ENCODE data around the gene CYTH2. TPM values are rescaled to one million over a fixed set of nuclear protein-coding genes. Genes with fewer than 3 reads are reported as not detected.

The CYTH2 gene
- total RNA-seq, 2 experiments from 2014 or later = 43.2 to 50.7 TPM

DNA sequence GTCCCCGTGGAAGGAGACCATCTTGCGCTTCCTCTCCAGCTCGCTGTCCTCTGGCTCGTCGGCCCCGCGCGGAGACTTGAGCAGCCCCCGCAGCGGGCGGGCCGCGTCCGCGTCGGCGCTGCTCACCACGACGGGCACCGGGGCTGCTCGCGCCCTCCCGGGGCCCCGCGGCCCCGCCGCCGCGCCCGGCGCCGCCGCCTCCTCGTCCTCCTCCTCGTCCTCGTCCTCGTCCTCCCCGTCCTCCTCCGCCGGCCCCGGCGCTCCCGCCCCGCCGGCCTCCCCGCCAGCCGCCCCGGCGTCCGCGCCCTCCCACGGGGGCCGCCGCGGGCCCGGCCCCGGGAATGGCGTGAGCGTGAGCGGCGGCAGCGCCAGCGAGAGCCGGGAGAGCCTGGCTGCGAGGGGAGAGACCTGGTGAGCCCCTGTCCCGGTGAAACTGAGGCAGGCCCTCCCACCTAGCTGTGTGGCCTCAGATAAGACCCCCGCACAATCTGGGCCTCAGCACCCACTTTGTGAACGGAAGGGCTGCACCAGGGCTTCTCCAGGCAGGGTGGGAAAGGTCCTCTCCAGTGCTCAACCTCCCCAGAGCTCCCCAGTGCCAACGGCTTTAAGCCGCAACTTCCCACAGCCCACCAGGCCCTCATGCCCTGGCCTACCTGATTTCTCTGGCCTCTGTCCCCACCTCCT is 24.7 kb downstream of the CYTH2 start:
- Mint-ChIP-seq H3K36me3 (ENCODE audit: low read depth) (peaks cover 4% of the 10 kb centered on the region), H3K27ac (peak overlapping the region; percentile 71), H3K4me3 (peak overlapping the region; percentile 67), H3K27me3 (peaks cover 55% of the 10 kb centered on the region), H3K4me1 (peaks cover 46% of the 10 kb centered on the region), H3K9me3 (no peaks in the 10 kb centered on the region)
- ChIA-PET POLR2A (interaction anchor here (0.6 kb wide), 2 partner anchors 113 to 125 kb away, joined by 4 to 5 read pairs; partner anchors contain the start of genes RPL18 and SPHK2), CTCF (interaction anchor here (0.6 to 2.3 kb wide), 6 partner anchors 10 to 115 kb away, joined by 3 to 15 read pairs (median 3); no protein-coding TSS in a partner anchor)
- no peak for DNase-seq

- Mint-ChIP-seq H3K9me3 (no peaks in the 10 kb centered on the region), H3K27me3 (peaks cover 54% of the 10 kb centered on the region), H3K4me3 (no peak overlapping the region), H3K4me1 (peaks cover 42% of the 10 kb centered on the region), H3K27ac (no peak overlapping the region), H3K36me3 (ENCODE audit: low read depth) (peaks cover 4% of the 10 kb centered on the region)
- no peak for DNase-seq
- ChIA-PET CTCF (interaction anchor here (1.0 kb wide), 1 partner anchor 50 kb away, joined by 3 read pairs; the partner anchor contains the start of gene GRWD1), POLR2A (no interaction called here)
Measured at GRCh38 chr19:48495396-48495795, 26.2 kb downstream of the CYTH2 start.

DNA sequence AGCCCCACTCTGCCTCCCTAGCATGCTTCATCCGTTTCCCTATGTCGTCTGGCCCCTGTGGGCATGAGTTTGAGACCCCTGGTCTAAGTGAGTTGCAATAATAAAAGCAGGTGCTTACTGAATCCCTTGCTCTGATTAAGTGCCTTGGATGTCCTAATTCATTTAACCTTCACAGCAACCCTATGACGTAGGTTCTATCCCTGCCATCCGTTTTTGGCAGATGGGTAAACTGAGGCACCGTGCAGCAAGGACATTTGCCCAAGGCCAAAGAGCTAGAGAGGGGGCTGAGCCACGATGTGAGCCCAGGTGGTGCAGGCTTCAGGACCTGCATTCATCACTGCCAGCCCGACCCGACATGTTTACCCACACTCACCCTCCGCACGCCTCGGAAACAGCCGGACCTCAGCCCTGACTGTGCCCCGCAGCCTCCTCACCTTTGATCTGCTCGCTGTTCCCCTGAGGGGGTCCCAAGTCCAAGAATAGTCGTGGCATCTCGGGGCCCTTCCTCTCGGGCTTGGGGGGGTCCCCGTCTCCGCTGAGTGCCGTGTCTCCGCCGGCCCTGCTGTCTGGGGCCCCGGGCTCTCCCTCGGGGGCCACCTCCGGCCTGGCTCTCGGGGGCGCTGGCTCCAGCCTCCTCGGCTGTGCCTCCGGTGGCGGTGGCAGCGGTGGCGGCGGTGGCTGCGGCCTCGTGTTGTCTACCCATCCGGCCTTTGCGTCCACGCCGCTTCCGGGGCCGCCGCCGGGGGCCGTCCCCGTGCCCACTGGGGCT is 28.0 kb downstream of the CYTH2 start:
- H3K36me3 Mint-ChIP-seq (ENCODE audit: low read depth) = peaks cover 4% of the 10 kb centered on the region
- no peak for DNase-seq
- H3K27ac Mint-ChIP-seq = no peak overlapping the region
- H3K27me3 Mint-ChIP-seq = peaks cover 45% of the 10 kb centered on the region
- H3K9me3 Mint-ChIP-seq = no peaks in the 10 kb centered on the region
- POLR2A ChIA-PET = no interaction called here
- H3K4me3 Mint-ChIP-seq = no peak overlapping the region
- H3K4me1 Mint-ChIP-seq = peaks cover 40% of the 10 kb centered on the region
- CTCF ChIA-PET = interaction anchor here (1.6 kb wide), 1 partner anchor 9 kb away, joined by 6 read pairs; no protein-coding TSS in a partner anchor

DNA sequence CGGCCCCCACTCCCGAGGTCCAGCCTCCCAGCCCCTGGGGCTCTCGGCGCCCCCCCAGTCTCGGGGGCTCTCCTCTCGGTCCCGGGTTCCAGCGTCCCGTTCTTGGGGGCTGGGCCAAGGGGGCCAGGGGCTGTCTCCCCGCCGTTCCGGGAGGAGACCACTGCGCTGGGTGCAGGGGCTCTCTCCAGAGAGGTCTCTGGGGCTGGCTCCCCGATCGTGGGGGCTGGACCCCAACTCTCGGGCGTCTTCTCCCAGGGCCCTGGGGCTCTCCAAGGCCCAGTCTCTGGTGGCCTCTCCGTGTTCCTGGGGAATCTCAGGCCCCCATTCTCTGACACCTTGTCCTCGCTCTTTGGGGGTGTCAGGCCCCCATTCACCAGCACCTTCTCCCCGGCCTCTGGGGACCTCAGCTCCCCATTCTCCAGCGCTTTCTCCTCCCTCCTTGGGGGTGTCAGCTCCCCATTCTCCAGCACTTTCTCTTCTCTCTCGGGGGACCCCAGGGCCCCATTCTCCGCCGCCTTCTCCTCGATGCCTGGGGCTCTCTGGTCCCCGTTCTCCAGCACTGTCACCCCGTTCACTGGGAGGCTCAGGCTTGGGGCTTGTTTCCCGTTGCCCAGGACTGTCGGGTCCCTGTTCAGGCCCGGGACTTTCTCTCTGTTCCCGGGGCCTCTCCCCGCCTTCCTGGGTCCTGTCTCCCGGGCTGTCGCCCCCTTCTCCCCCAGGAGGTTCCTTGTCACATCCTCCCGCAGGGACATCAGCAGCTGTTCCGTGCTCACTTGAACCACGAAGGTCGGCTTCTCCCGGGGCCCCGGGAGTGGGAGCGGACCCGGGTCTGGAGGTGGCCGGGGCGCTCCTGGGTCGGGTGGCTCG is 28.8 kb downstream of the CYTH2 start:
- H3K36me3 Mint-ChIP-seq (ENCODE audit: low read depth) = no peaks in the 10 kb centered on the region

GRCh38 chr19:48498595-48499311 is 29.6 kb downstream of the CYTH2 start:
- Mint-ChIP-seq H3K36me3 (ENCODE audit: low read depth) (no peaks in the 10 kb centered on the region), H3K4me1 (peaks cover 35% of the 10 kb centered on the region), H3K4me3 (no peak overlapping the region), H3K27ac (no peak overlapping the region), H3K27me3 (peaks cover 39% of the 10 kb centered on the region), H3K9me3 (no peaks in the 10 kb centered on the region)
- ChIA-PET CTCF (interaction anchor here (1.0 kb wide), 1 partner anchor 9 kb away, joined by 3 read pairs; no protein-coding TSS in a partner anchor), POLR2A (no interaction called here)
- no peak for DNase-seq

More for the DNA sequence above, 28.8 kb downstream of the CYTH2 start:
- ChIA-PET POLR2A (no interaction called here), CTCF (interaction anchor here (1.6 kb wide), 1 partner anchor 8 kb away, joined by 6 read pairs; no protein-coding TSS in a partner anchor)
- H3K27me3 Mint-ChIP-seq = peaks cover 39% of the 10 kb centered on the region
- H3K4me1 Mint-ChIP-seq = peaks cover 35% of the 10 kb centered on the region
- no peak overlapping the region for H3K27ac Mint-ChIP-seq
- no peak overlapping the region for H3K4me3 Mint-ChIP-seq
- DNase-seq = no peak
- no peaks in the 10 kb centered on the region for H3K9me3 Mint-ChIP-seq

- no peak overlapping the region for H3K4me3 Mint-ChIP-seq
- ChIA-PET POLR2A (no interaction called here), CTCF (interaction anchor here (1.0 to 1.7 kb wide), 2 partner anchors 10 kb away, joined by 3 to 9 read pairs; no protein-coding TSS in a partner anchor)
- H3K27ac Mint-ChIP-seq = no peak overlapping the region
- DNase-seq = no peak
- H3K9me3 Mint-ChIP-seq = no peaks in the 10 kb centered on the region
- peaks cover 32% of the 10 kb centered on the region for H3K4me1 Mint-ChIP-seq
- peaks cover 34% of the 10 kb centered on the region for H3K27me3 Mint-ChIP-seq
- H3K36me3 Mint-ChIP-seq (ENCODE audit: low read depth) = no peaks in the 10 kb centered on the region
Measured at GRCh38 chr19:48499316-48500090, 30.3 kb downstream of the CYTH2 start.

DNA sequence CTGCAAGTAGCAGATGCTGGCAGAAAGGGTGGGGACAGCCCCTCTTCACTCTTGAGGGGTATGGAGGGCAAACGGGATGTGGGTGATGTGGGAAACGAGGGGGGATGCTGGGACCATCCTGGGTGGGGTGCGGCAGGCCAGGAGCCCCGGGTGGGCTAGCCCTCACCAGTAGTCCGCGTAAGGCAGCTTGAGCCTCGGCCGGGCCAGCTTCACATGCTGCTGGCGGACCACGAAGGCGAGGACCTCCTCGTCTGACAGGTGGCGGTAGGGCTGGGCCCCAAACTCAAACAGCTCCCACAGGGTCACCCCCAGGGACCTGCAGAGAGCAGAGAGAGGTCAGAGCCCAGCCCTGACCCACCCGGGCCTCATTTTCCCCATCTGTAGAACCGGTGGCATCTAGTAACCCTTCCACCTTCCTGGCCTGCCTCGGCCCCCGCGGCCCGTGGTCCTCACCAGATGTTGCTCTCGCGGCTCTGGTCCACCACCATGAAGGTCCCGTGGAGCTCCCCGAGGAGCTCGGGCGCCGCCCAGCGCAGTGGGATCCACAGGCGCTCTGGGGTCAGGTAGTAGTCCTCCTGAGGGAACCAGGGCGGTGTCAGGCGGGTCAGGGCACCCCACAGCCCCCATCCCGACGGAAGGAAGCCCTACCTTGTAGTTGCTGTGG is 31.8 kb downstream of the CYTH2 start:
- H3K4me1 Mint-ChIP-seq = peaks cover 24% of the 10 kb centered on the region
- H3K9me3 Mint-ChIP-seq = no peaks in the 10 kb centered on the region
- peaks cover 22% of the 10 kb centered on the region for H3K27me3 Mint-ChIP-seq
- peak overlapping the region; percentile 60 for H3K27ac Mint-ChIP-seq
- ChIA-PET CTCF (interaction anchor here (1.7 kb wide), 1 partner anchor 11 kb away, joined by 9 read pairs; no protein-coding TSS in a partner anchor), POLR2A (no interaction called here)
- no peaks in the 10 kb centered on the region for H3K36me3 Mint-ChIP-seq (ENCODE audit: low read depth)
- H3K4me3 Mint-ChIP-seq = peak overlapping the region; percentile 57
- DNase-seq = no peak

DNA sequence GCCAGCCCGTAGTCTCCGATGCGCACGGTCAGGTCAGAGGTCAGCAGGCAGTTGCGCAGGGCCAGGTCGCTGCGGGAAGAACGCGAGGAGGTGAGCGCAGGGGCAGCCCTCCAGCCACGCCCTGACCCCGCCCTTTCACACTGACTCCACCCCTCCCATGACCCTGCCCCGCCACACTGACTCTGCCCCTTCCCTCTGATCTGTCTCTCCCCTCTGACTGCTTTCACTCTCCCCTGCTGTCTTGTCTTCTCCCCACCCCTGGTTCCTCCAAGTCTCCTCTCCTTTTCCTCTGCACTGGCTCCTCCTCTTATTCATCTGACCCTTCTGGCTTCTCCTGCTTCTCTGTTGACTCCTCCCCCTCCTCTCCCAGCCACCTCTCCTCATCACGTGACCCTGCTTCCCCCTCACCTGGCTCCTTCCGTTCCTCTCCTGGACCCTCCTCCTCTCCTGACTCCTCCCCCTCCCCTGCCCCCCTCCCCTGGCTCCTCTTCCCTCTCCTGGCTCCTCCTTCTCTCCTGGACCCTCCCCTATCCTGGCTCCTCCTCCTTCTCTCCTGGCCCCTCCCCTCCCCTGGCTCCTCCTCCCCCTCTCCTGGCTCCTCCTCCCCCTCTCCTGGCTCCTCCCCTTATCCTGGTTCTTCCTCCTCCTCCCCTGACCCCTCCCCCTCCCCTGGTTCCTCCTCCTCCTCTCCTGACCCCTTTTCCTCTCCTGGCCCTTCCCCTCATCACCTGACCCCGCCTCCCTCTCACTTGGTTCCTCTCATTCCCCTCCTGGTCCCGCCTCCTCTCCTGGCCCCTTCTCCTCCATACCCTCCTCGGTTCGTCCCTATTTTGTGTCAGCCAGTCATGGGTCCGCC is 32.6 kb downstream of the CYTH2 start:
- Mint-ChIP-seq H3K27me3 (peaks cover 19% of the 10 kb centered on the region), H3K9me3 (no peaks in the 10 kb centered on the region), H3K27ac (peak overlapping the region; percentile 60), H3K36me3 (ENCODE audit: low read depth) (no peaks in the 10 kb centered on the region), H3K4me3 (peak overlapping the region; percentile 57), H3K4me1 (peaks cover 24% of the 10 kb centered on the region)
- POLR2A ChIA-PET = no interaction called here
- CTCF ChIA-PET = interaction anchor here (0.6 to 1.7 kb wide), 8 partner anchors 9 to 181 kb away, joined by 3 to 9 read pairs (median 5); no protein-coding TSS in a partner anchor
- DNase-seq = peak; percentile 79

GRCh38 chr19:48502350-48503018 is 33.3 kb downstream of the CYTH2 start:
- ChIA-PET POLR2A (interaction anchor here (0.5 kb wide), 1 partner anchor 117 kb away, joined by 4 read pairs; the partner anchor contains the start of genes RPL18 and SPHK2), CTCF (interaction anchor here (0.6 to 1.2 kb wide), 7 partner anchors 8 to 181 kb away, joined by 3 to 6 read pairs (median 5); no protein-coding TSS in a partner anchor)
- no peak for DNase-seq
- no peaks in the 10 kb centered on the region for H3K36me3 Mint-ChIP-seq (ENCODE audit: low read depth)
- H3K27ac Mint-ChIP-seq = no peak overlapping the region
- H3K4me1 Mint-ChIP-seq = peaks cover 24% of the 10 kb centered on the region
- peaks cover 14% of the 10 kb centered on the region for H3K27me3 Mint-ChIP-seq
- H3K9me3 Mint-ChIP-seq = no peaks in the 10 kb centered on the region
- H3K4me3 Mint-ChIP-seq = no peak overlapping the region
